ENCODE measurements around the gene PCED1B.

PCED1B gene

GRCh38 chr12:47102406-47102805, 23.0 kb downstream of the PCED1B start:
- H3K27me3 ChIP-seq (ENCODE audit: insufficient read depth, low read length, poor library complexity): no peaks in the 10 kb centered on the region
- no peak overlapping the region for H2BK5ac ChIP-seq (ENCODE audit: low read length)
- H3K27ac ChIP-seq (ENCODE audit: low read depth, low read length): no peak overlapping the region
- H3K4ac ChIP-seq (ENCODE audit: low read depth, low read length): peak overlapping the region; percentile 2
- no peak overlapping the region for H2AK5ac ChIP-seq (ENCODE audit: low read length)
- H2BK120ac ChIP-seq (ENCODE audit: low read depth, low read length): no peak overlapping the region
- no peak overlapping the region for H3K4me3 ChIP-seq (ENCODE audit: low read length)
- H3K56ac ChIP-seq (ENCODE audit: low read length): no peak overlapping the region
- H3K18ac ChIP-seq (ENCODE audit: low read length): no peak overlapping the region
- H2BK15ac ChIP-seq (replicated peaks; ENCODE audit: low read depth): no peak overlapping the region
- peaks cover 11% of the 10 kb centered on the region for H3K4me1 ChIP-seq (ENCODE audit: control insufficient read depth, low read depth, low read length)
- H3K23ac ChIP-seq (ENCODE audit: low read length): no peak overlapping the region
- H3K36me3 ChIP-seq (ENCODE audit: control insufficient read depth, insufficient read depth, low read length): no peaks in the 10 kb centered on the region
- H3K4me2 ChIP-seq (ENCODE audit: low read length): no peak overlapping the region
- no peak overlapping the region for H3K9ac ChIP-seq (ENCODE audit: low read length)
- no peak for DNase-seq
- H4K8ac ChIP-seq (ENCODE audit: low read depth, low read length): no peak overlapping the region
- H3K79me1 ChIP-seq (ENCODE audit: low read length): no peaks in the 10 kb centered on the region
- no peaks in the 10 kb centered on the region for H3K79me2 ChIP-seq (ENCODE audit: control insufficient read depth, insufficient read depth, low read length)
- H4K5ac ChIP-seq (ENCODE audit: low read length): no peak overlapping the region
- no CpG with 5 or more reads among the region's 4 CpGs for WGBS (ENCODE audit: extremely low coverage, insufficient coverage, low lambda C conversion rate)

DNA sequence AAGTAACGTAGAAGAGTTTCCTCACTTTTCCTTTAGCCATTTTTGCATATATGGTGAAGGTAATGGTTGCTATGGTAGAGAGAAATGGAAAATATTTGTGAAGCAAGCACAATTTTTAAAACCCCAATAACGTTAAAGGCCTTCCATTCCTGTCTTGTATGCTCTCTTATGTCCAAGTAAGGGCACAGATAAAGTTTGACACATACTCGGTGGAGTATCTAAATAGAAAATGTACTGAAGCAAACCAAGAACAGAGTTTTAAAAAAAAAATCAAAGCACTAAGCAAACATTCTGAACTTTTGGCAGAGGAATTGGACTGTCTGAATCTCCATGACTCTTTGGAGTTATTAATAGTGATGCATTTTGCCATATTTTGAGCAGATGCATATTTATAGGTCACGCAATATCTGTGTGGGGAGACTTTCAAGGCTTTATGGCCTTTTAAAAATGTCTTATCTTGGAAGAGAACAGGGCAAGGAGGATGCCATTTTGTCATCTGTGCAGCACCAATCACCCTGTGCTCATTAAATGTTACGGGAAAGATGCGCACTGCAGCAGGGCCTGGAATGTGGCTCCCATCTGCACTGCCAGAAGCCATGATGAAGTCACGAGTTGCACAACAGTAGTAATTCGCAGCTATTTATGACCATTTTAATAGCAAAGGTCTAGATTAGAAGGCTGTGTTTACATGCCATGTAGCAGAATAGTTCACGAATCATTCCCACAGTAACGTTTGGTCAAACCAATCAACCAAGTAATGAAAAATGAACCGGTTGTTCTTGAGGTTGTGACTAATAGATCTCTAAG, 23.6 kb downstream of the PCED1B start:
- H3K18ac ChIP-seq (ENCODE audit: low read length): no peak overlapping the region
- no peaks in the 10 kb centered on the region for H3K36me3 ChIP-seq (ENCODE audit: control insufficient read depth, insufficient read depth, low read length)
- H2BK120ac ChIP-seq (ENCODE audit: low read depth, low read length): no peak overlapping the region
- H3K79me2 ChIP-seq (ENCODE audit: control insufficient read depth, insufficient read depth, low read length): no peaks in the 10 kb centered on the region
- H3K4me3 ChIP-seq (ENCODE audit: low read length): no peak overlapping the region
- H3K79me1 ChIP-seq (ENCODE audit: low read length): no peaks in the 10 kb centered on the region
- no peak overlapping the region for H3K23ac ChIP-seq (ENCODE audit: low read length)
- no peak overlapping the region for H3K4me2 ChIP-seq (ENCODE audit: low read length)
- peaks cover 11% of the 10 kb centered on the region for H3K4me1 ChIP-seq (ENCODE audit: control insufficient read depth, low read depth, low read length)
- no peak overlapping the region for H4K5ac ChIP-seq (ENCODE audit: low read length)
- H2AK5ac ChIP-seq (ENCODE audit: low read length): no peak overlapping the region
- H3K4ac ChIP-seq (ENCODE audit: low read depth, low read length): no peak overlapping the region
- no peak overlapping the region for H3K27ac ChIP-seq (ENCODE audit: low read depth, low read length)
- no peak overlapping the region for H2BK5ac ChIP-seq (ENCODE audit: low read length)
- WGBS (ENCODE audit: extremely low coverage, insufficient coverage, low lambda C conversion rate): no CpG with 5 or more reads among the region's 11 CpGs
- H3K56ac ChIP-seq (ENCODE audit: low read length): no peak overlapping the region
- no peak overlapping the region for H3K9ac ChIP-seq (ENCODE audit: low read length)
- no peaks in the 10 kb centered on the region for H3K27me3 ChIP-seq (ENCODE audit: insufficient read depth, low read length, poor library complexity)
- DNase-seq: no peak
- H4K8ac ChIP-seq (ENCODE audit: low read depth, low read length): no peak overlapping the region
- no peak overlapping the region for H2BK15ac ChIP-seq (replicated peaks; ENCODE audit: low read depth)

GRCh38 chr12:47105914-47106674, 26.7 kb downstream of the PCED1B start:
- Histone ChIP-seq H3K4me3 (ENCODE audit: low read length) (no peak overlapping the region), H3K79me1 (ENCODE audit: low read length) (no peaks in the 10 kb centered on the region), H3K27ac (ENCODE audit: low read depth, low read length) (no peak overlapping the region), H3K4me2 (ENCODE audit: low read length) (no peak overlapping the region), H3K4ac (ENCODE audit: low read depth, low read length) (no peak overlapping the region), H3K18ac (ENCODE audit: low read length) (no peak overlapping the region), H2BK5ac (ENCODE audit: low read length) (no peak overlapping the region), H3K23ac (ENCODE audit: low read length) (no peak overlapping the region), H3K56ac (ENCODE audit: low read length) (no peak overlapping the region), H2BK120ac (ENCODE audit: low read depth, low read length) (no peak overlapping the region), H2BK15ac (replicated peaks; ENCODE audit: low read depth) (no peak overlapping the region), H2AK5ac (ENCODE audit: low read length) (no peak overlapping the region), H4K5ac (ENCODE audit: low read length) (no peak overlapping the region), H3K36me3 (ENCODE audit: control insufficient read depth, insufficient read depth, low read length) (no peaks in the 10 kb centered on the region), H3K27me3 (ENCODE audit: insufficient read depth, low read length, poor library complexity) (no peaks in the 10 kb centered on the region), H3K4me1 (ENCODE audit: control insufficient read depth, low read depth, low read length) (peaks cover 11% of the 10 kb centered on the region), H3K79me2 (ENCODE audit: control insufficient read depth, insufficient read depth, low read length) (no peaks in the 10 kb centered on the region), H3K9ac (ENCODE audit: low read length) (no peak overlapping the region), H4K8ac (ENCODE audit: low read depth, low read length) (no peak overlapping the region)
- no peak for DNase-seq
- WGBS (ENCODE audit: extremely low coverage, insufficient coverage, low lambda C conversion rate): no CpG with 5 or more reads among the region's 10 CpGs

DNA sequence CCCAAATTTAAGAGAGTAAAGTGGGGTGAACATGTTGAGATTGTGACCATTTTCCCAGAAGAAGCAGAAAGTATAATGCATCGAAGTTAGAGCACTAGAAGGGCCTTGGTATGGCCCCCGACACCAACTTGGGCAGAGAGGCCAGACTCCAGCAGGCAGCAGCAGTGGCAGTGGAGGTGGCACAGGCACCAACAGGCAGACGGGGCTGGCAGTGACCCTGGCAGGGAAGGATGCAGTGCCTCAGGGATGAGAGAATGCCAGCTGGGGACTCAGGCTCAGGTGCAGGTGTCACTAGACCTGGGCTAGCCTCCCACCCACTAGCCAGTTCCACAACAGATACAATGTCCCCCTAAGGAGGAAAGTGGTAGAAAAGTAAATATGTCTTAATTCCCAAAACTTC, 28.0 kb downstream of the PCED1B start:
- no CpG with 5 or more reads among the region's 3 CpGs for WGBS (ENCODE audit: extremely low coverage, insufficient coverage, low lambda C conversion rate)
- no peak overlapping the region for H3K9ac ChIP-seq (ENCODE audit: low read length)
- H3K27me3 ChIP-seq (ENCODE audit: insufficient read depth, low read length, poor library complexity): no peaks in the 10 kb centered on the region
- H3K56ac ChIP-seq (ENCODE audit: low read length): no peak overlapping the region
- no peak overlapping the region for H3K4me2 ChIP-seq (ENCODE audit: low read length)
- no peak overlapping the region for H3K4me3 ChIP-seq (ENCODE audit: low read length)
- no peak overlapping the region for H3K23ac ChIP-seq (ENCODE audit: low read length)
- no peak overlapping the region for H3K4ac ChIP-seq (ENCODE audit: low read depth, low read length)
- no peaks in the 10 kb centered on the region for H3K79me1 ChIP-seq (ENCODE audit: low read length)
- peaks cover 11% of the 10 kb centered on the region for H3K4me1 ChIP-seq (ENCODE audit: control insufficient read depth, low read depth, low read length)
- no peaks in the 10 kb centered on the region for H3K79me2 ChIP-seq (ENCODE audit: control insufficient read depth, insufficient read depth, low read length)
- H4K8ac ChIP-seq (ENCODE audit: low read depth, low read length): no peak overlapping the region
- H3K36me3 ChIP-seq (ENCODE audit: control insufficient read depth, insufficient read depth, low read length): no peaks in the 10 kb centered on the region
- no peak overlapping the region for H2BK5ac ChIP-seq (ENCODE audit: low read length)
- DNase-seq: no peak
- no peak overlapping the region for H2BK15ac ChIP-seq (replicated peaks; ENCODE audit: low read depth)
- no peak overlapping the region for H3K27ac ChIP-seq (ENCODE audit: low read depth, low read length)
- H3K18ac ChIP-seq (ENCODE audit: low read length): no peak overlapping the region
- H4K5ac ChIP-seq (ENCODE audit: low read length): no peak overlapping the region
- no peak overlapping the region for H2AK5ac ChIP-seq (ENCODE audit: low read length)
- H2BK120ac ChIP-seq (ENCODE audit: low read depth, low read length): no peak overlapping the region

DNA sequence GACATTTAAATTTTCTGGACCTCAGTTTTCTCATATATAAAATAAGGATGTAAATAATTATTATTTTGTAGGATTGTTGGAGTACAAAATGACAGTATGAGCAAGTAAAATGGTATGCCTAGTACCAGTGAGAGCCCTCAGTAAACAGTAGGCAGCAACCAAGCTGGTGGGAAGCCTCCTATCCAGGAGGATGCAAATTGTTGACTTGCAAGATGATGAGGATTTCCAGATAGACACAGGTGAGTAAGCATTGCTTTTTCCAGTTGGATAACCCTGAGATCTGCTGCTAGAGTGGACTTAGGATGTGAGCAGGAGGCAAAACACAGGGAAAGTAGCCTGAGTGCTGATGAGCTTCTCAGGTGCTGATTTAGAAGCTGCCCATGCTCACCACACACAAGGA, 28.5 kb downstream of the PCED1B start:
- no peak overlapping the region for H3K4me3 ChIP-seq (ENCODE audit: low read length)
- H3K4me2 ChIP-seq (ENCODE audit: low read length): no peak overlapping the region
- H3K4me1 ChIP-seq (ENCODE audit: control insufficient read depth, low read depth, low read length): peaks cover 11% of the 10 kb centered on the region
- H3K23ac ChIP-seq (ENCODE audit: low read length): peak overlapping the region; percentile 30
- no peaks in the 10 kb centered on the region for H3K27me3 ChIP-seq (ENCODE audit: insufficient read depth, low read length, poor library complexity)
- H4K5ac ChIP-seq (ENCODE audit: low read length): no peak overlapping the region
- DNase-seq: no peak
- H3K9ac ChIP-seq (ENCODE audit: low read length): no peak overlapping the region
- H3K27ac ChIP-seq (ENCODE audit: low read depth, low read length): no peak overlapping the region
- H3K79me1 ChIP-seq (ENCODE audit: low read length): no peaks in the 10 kb centered on the region
- no peak overlapping the region for H3K4ac ChIP-seq (ENCODE audit: low read depth, low read length)
- no peak overlapping the region for H2BK15ac ChIP-seq (replicated peaks; ENCODE audit: low read depth)
- no peak overlapping the region for H3K18ac ChIP-seq (ENCODE audit: low read length)
- no peaks in the 10 kb centered on the region for H3K79me2 ChIP-seq (ENCODE audit: control insufficient read depth, insufficient read depth, low read length)
- H3K36me3 ChIP-seq (ENCODE audit: control insufficient read depth, insufficient read depth, low read length): no peaks in the 10 kb centered on the region
- H3K56ac ChIP-seq (ENCODE audit: low read length): no peak overlapping the region
- H2BK120ac ChIP-seq (ENCODE audit: low read depth, low read length): no peak overlapping the region
- no peak overlapping the region for H4K8ac ChIP-seq (ENCODE audit: low read depth, low read length)
- no peak overlapping the region for H2AK5ac ChIP-seq (ENCODE audit: low read length)
- no peak overlapping the region for H2BK5ac ChIP-seq (ENCODE audit: low read length)

Data from mesendoderm (in vitro differentiated cells).